ENCODE results near the gene MPDU1. TPM values are rescaled to one million over a fixed set of nuclear protein-coding genes. Genes with fewer than 3 reads are reported as not detected.
A peak's percentile ranks its signal among the peaks of the same experiment; 100 is the strongest.
"Not testable (repeated sequence)": the region's sequence is repeated elsewhere in the genome, so short reads cannot be mapped to it uniquely, and the experiment has no call there.

Gene MPDU1
- total RNA-seq, 1 donor from 2014 or later = 21.4 TPM

- DNase-seq (ENCODE audit: low spot score); ATAC-seq; intact Hi-C loops (cut with DNase I): not testable (repeated sequence)
Measured at GRCh38 chr17:7597561-7597960, 13.9 kb downstream of the MPDU1 start.

- intact Hi-C loops (cut with DNase I) = no loop called here
- DNase-seq (ENCODE audit: low spot score) = no peak
- ATAC-seq = no peak
Measured at GRCh38 chr17:7606280-7606679, 22.6 kb downstream of the MPDU1 start.

GRCh38 chr17:7610641-7611040, 27.0 kb downstream of the MPDU1 start:
- intact Hi-C loops (cut with DNase I) = no loop called here

GRCh38 chr17:7611635-7612293, 28.1 kb downstream of the MPDU1 start:
- ATAC-seq (no peak), DNase-seq (ENCODE audit: low spot score) (no peak)
- intact Hi-C loops (cut with DNase I) = no loop called here

More at GRCh38 chr17:7610641-7611040, 27.0 kb downstream of the MPDU1 start:
- no peak for DNase-seq (ENCODE audit: low spot score)
- no peak for ATAC-seq

GRCh38 chr17:7612294-7612640, 28.6 kb downstream of the MPDU1 start:
- ATAC-seq (no peak), DNase-seq (ENCODE audit: low spot score) (no peak)
- intact Hi-C loops (cut with DNase I) = no loop called here

- intact Hi-C loops (cut with DNase I) = no loop called here
- ATAC-seq = no peak
- DNase-seq (ENCODE audit: low spot score) = no peak
Measured at GRCh38 chr17:7613769-7614424, 30.2 kb downstream of the MPDU1 start.

GRCh38 chr17:7614425-7615264, 31.0 kb downstream of the MPDU1 start, which contains the start of gene FXR2:
FXR2 (minus strand) TSS chr17:7614897; CDS start chr17:7614532, 365 bp downstream.
- intact Hi-C loops (cut with DNase I) = no loop called here
- ATAC-seq (peak; percentile 99), DNase-seq (ENCODE audit: low spot score) (peak; percentile 99)

GRCh38 chr17:7615265-7615747, 31.7 kb downstream of the MPDU1 start:
- no peak for DNase-seq (ENCODE audit: low spot score)
- no peak for ATAC-seq
- intact Hi-C loops (cut with DNase I) = no loop called here

- intact Hi-C loops (cut with DNase I) = no loop called here
Measured at GRCh38 chr17:7618608-7619007, 35.0 kb downstream of the MPDU1 start.

GRCh38 chr17:7620835-7621234, 37.2 kb downstream of the MPDU1 start:
- intact Hi-C loops (cut with DNase I) = no loop called here
- ATAC-seq (no peak), DNase-seq (ENCODE audit: low spot score) (no peak)

More at GRCh38 chr17:7618608-7619007, 35.0 kb downstream of the MPDU1 start:
- ATAC-seq (no peak), DNase-seq (ENCODE audit: low spot score) (no peak)

GRCh38 chr17:7623661-7624060, 40.0 kb downstream of the MPDU1 start:
- DNase-seq (ENCODE audit: low spot score) = no peak
- ATAC-seq = no peak
- intact Hi-C loops (cut with DNase I) = no loop called here

GRCh38 chr17:7625749-7626148, 42.1 kb downstream of the MPDU1 start:
- ATAC-seq; DNase-seq (ENCODE audit: low spot score); intact Hi-C loops (cut with DNase I): not testable (repeated sequence)

GRCh38 chr17:7626307-7626706, 42.7 kb downstream of the MPDU1 start:
- intact Hi-C loops (cut with DNase I) = no loop called here
- no peak for DNase-seq (ENCODE audit: low spot score)

GRCh38 chr17:7626956-7627249, 43.3 kb downstream of the MPDU1 start:
- ATAC-seq = no peak
- intact Hi-C loops (cut with DNase I) = no loop called here
- DNase-seq (ENCODE audit: low spot score) = no peak

More at GRCh38 chr17:7626307-7626706, 42.7 kb downstream of the MPDU1 start:
- no peak for ATAC-seq

- ATAC-seq = peak; percentile 99
- intact Hi-C loops (cut with DNase I) = no loop called here
- peak; percentile 97 for DNase-seq (ENCODE audit: low spot score)
Measured at GRCh38 chr17:7627250-7628121, 43.8 kb downstream of the MPDU1 start, which contains the start of gene SAT2. SAT2 (minus strand) TSS chr17:7627821; CDS start chr17:7627635, 186 bp downstream.

GRCh38 chr17:7629939-7630571, 46.4 kb downstream of the MPDU1 start, which contains the start of gene SHBG:
SHBG (plus strand) TSS chr17:7630135; CDS start chr17:7630173, 38 bp downstream.
- no peak for DNase-seq (ENCODE audit: low spot score)
- intact Hi-C loops (cut with DNase I) = loop anchor here (10.0 kb wide), 1 partner anchor 55 kb away; the partner anchor contains the start of genes TP53 and WRAP53
- ATAC-seq = no peak

GRCh38 chr17:7631398-7632380, 48.0 kb downstream of the MPDU1 start:
- no peak for ATAC-seq
- DNase-seq (ENCODE audit: low spot score) = no peak
- intact Hi-C loops (cut with DNase I) = loop anchor here (10.0 kb wide), 1 partner anchor 53 kb away; the partner anchor contains the start of genes TP53 and WRAP53
